ENCODE measurements around the gene DVL1.

DNA sequence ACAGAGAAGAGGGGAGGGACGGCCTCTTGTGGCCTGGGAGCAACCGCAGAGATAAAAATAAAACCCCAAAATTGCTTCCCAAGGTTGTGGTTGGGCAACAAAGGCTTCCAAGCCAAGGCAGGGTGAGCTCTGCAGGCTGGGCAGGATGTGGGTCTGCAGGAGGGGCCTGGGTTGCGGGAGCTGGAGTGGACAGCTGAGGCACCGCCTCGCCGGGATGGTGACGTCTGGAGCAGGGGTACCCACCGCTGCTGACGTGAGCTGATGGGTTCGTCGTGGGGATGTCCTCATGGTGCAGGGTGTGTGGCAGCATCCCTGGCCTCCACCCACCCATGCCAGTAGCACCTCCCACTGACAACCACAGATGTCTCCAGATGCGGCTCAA, 22.1 kb upstream of the DVL1 start:
- TF ChIP-seq, protein P1, sequence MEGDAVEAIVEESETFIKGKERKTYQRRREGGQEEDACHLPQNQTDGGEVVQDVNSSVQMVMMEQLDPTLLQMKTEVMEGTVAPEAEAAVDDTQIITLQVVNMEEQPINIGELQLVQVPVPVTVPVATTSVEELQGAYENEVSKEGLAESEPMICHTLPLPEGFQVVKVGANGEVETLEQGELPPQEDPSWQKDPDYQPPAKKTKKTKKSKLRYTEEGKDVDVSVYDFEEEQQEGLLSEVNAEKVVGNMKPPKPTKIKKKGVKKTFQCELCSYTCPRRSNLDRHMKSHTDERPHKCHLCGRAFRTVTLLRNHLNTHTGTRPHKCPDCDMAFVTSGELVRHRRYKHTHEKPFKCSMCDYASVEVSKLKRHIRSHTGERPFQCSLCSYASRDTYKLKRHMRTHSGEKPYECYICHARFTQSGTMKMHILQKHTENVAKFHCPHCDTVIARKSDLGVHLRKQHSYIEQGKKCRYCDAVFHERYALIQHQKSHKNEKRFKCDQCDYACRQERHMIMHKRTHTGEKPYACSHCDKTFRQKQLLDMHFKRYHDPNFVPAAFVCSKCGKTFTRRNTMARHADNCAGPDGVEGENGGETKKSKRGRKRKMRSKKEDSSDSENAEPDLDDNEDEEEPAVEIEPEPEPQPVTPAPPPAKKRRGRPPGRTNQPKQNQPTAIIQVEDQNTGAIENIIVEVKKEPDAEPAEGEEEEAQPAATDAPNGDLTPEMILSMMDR (IDR thresholded peaks at IDR 0.05) = no peak
- TF ChIP-seq, protein P2, sequence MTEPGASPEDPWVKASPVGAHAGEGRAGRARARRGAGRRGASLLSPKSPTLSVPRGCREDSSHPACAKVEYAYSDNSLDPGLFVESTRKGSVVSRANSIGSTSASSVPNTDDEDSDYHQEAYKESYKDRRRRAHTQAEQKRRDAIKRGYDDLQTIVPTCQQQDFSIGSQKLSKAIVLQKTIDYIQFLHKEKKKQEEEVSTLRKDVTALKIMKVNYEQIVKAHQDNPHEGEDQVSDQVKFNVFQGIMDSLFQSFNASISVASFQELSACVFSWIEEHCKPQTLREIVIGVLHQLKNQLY (CRISPR knock-in tag; IDR thresholded peaks at IDR 0.05) = no peak
- TF ChIP-seq NFE2L1 (CRISPR knock-in tag; IDR thresholded peaks at IDR 0.05) (no peak), ESRRA (CRISPR knock-in tag; IDR thresholded peaks at IDR 0.05; ENCODE audit: borderline replicate concordance) (no peak), ZNF138 (CRISPR knock-in tag; conservative IDR thresholded peaks at IDR 0.05) (no peak), ZNF317 (CRISPR knock-in tag; IDR thresholded peaks at IDR 0.05; ENCODE audit: borderline replicate concordance, low read depth) (no peak), TEAD1 (CRISPR knock-in tag; IDR thresholded peaks at IDR 0.05) (no peak)
- TF ChIP-seq, protein P3, sequence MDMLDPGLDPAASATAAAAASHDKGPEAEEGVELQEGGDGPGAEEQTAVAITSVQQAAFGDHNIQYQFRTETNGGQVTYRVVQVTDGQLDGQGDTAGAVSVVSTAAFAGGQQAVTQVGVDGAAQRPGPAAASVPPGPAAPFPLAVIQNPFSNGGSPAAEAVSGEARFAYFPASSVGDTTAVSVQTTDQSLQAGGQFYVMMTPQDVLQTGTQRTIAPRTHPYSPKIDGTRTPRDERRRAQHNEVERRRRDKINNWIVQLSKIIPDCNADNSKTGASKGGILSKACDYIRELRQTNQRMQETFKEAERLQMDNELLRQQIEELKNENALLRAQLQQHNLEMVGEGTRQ (CRISPR knock-in tag; IDR thresholded peaks at IDR 0.05) = no peak
- TF ChIP-seq, protein P4, sequence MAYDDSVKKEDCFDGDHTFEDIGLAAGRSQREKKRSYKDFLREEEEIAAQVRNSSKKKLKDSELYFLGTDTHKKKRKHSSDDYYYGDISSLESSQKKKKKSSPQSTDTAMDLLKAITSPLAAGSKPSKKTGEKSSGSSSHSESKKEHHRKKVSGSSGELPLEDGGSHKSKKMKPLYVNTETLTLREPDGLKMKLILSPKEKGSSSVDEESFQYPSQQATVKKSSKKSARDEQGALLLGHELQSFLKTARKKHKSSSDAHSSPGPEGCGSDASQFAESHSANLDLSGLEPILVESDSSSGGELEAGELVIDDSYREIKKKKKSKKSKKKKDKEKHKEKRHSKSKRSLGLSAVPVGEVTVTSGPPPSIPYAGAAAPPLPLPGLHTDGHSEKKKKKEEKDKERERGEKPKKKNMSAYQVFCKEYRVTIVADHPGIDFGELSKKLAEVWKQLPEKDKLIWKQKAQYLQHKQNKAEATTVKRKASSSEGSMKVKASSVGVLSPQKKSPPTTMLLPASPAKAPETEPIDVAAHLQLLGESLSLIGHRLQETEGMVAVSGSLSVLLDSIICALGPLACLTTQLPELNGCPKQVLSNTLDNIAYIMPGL (CRISPR knock-in tag; IDR thresholded peaks at IDR 0.05) = no peak
- TF ChIP-seq, protein P5, sequence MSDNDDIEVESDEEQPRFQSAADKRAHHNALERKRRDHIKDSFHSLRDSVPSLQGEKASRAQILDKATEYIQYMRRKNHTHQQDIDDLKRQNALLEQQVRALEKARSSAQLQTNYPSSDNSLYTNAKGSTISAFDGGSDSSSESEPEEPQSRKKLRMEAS (CRISPR knock-in tag; IDR thresholded peaks at IDR 0.05) = no peak
- TF ChIP-seq, protein P6, sequence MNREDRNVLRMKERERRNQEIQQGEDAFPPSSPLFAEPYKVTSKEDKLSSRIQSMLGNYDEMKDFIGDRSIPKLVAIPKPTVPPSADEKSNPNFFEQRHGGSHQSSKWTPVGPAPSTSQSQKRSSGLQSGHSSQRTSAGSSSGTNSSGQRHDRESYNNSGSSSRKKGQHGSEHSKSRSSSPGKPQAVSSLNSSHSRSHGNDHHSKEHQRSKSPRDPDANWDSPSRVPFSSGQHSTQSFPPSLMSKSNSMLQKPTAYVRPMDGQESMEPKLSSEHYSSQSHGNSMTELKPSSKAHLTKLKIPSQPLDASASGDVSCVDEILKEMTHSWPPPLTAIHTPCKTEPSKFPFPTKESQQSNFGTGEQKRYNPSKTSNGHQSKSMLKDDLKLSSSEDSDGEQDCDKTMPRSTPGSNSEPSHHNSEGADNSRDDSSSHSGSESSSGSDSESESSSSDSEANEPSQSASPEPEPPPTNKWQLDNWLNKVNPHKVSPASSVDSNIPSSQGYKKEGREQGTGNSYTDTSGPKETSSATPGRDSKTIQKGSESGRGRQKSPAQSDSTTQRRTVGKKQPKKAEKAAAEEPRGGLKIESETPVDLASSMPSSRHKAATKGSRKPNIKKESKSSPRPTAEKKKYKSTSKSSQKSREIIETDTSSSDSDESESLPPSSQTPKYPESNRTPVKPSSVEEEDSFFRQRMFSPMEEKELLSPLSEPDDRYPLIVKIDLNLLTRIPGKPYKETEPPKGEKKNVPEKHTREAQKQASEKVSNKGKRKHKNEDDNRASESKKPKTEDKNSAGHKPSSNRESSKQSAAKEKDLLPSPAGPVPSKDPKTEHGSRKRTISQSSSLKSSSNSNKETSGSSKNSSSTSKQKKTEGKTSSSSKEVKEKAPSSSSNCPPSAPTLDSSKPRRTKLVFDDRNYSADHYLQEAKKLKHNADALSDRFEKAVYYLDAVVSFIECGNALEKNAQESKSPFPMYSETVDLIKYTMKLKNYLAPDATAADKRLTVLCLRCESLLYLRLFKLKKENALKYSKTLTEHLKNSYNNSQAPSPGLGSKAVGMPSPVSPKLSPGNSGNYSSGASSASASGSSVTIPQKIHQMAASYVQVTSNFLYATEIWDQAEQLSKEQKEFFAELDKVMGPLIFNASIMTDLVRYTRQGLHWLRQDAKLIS (CRISPR knock-in tag; IDR thresholded peaks at IDR 0.05; ENCODE audit: borderline replicate concordance) = no peak

Measured in WTC11 (cell line).